IMR-90 (cell line): Measurements from ENCODE around the gene CST7. TPM values are rescaled to one million over a fixed set of nuclear protein-coding genes. Genes with fewer than 3 reads are reported as not detected.

Experiments
- ATAC-seq: fragments of 200-7000 bp; cut with Tn5 transposase; 2 replicates; pipeline ENCODE4 v1.9.1; 2020; ENCODE audit warnings: low read depth, mild to moderate bottlenecking, moderate library complexity
- BruUV-seq: library from RNA; stranded (reverse); fragments of 400-500 nt; replicated peaks from 2 replicates; lab custom pipeline; 2021; lab: Mats Ljungman, UMichigan
- CTCF ChIA-PET: fragments of 300-600 bp; formaldehyde crosslinking; extraction: SDS; loops from one replicate; lab custom pipeline; 2021; ENCODE audit warnings: antibody characterized with exemption; lab: Yijun Ruan, JAX
- POLR2A ChIA-PET: fragments of 300-600 bp; sonication (Branson Sonifier 250); formaldehyde crosslinking; loops from one replicate; lab custom pipeline; 2022; ENCODE audit warnings: antibody characterized with exemption; ENCODE audit not compliant: unreplicated experiment; lab: Charles Lee
- DNase-seq: peaks from one replicate; pipeline ENCODE4 v3.0.0; 2013
- H2AFZ ChIP-seq: replicated peaks from 2 replicates; pipeline ENCODE3; 2013; ENCODE audit warnings: low read length, mild to moderate bottlenecking; ENCODE audit not compliant: poor library complexity
- H2AK5ac ChIP-seq: 2 replicates; pipeline ENCODE4 v1.6.1; 2013; ENCODE audit warnings: low read depth, low read length, inconsistent platforms
- H2AK9ac ChIP-seq: replicated peaks from 2 replicates; pipeline ENCODE3; 2013; ENCODE audit warnings: mild to moderate bottlenecking, low read depth, low read length, moderate library complexity; ENCODE audit not compliant: poor library complexity
- H2BK120ac ChIP-seq: 2 replicates; pipeline ENCODE4 v1.6.1; 2013; ENCODE audit warnings: low read depth, low read length, inconsistent platforms
- H2BK15ac ChIP-seq: 3 replicates; pipeline ENCODE4 v1.6.1; 2013; ENCODE audit warnings: low read depth, low read length, inconsistent platforms
- H2BK20ac ChIP-seq: 2 replicates; pipeline ENCODE4 v1.6.1; 2013; ENCODE audit warnings: low read depth, mild to moderate bottlenecking, inconsistent platforms, low read length, moderate library complexity
- H2BK5ac ChIP-seq: 2 replicates; pipeline ENCODE4 v1.6.1; 2013; ENCODE audit warnings: mild to moderate bottlenecking, low read depth, low read length, inconsistent platforms; ENCODE audit not compliant: poor library complexity, severe bottlenecking
- H3K14ac ChIP-seq: replicated peaks from 2 replicates; pipeline ENCODE4 v1.6.1; 2013; ENCODE audit warnings: low read depth, low read length, inconsistent platforms
- H3K18ac ChIP-seq: 2 replicates; pipeline ENCODE4 v1.6.1; 2013; ENCODE audit warnings: low read depth, low read length, control low read depth
- H3K23ac ChIP-seq: 2 replicates; pipeline ENCODE4 v1.6.1; 2013; ENCODE audit warnings: low read depth, low read length, inconsistent platforms
- H3K27ac ChIP-seq: 2 replicates; pipeline ENCODE4 v1.5.1; 2013; ENCODE audit warnings: mild to moderate bottlenecking, control low read depth, low read length; ENCODE audit not compliant: insufficient read depth
- H3K27me3 ChIP-seq: 2 replicates; pipeline ENCODE4 v1.6.1; 2013; ENCODE audit warnings: low read length; ENCODE audit not compliant: control insufficient read depth, insufficient read depth
- H3K36me3 ChIP-seq: 2 replicates; pipeline ENCODE4 v1.6.1; 2013; ENCODE audit warnings: low read length, mixed read lengths; ENCODE audit not compliant: control insufficient read depth, insufficient read depth
- H3K4ac ChIP-seq: 2 replicates; pipeline ENCODE4 v1.6.1; 2013; ENCODE audit warnings: low read depth, low read length, inconsistent platforms
- H3K4me1 ChIP-seq: 2 replicates; pipeline ENCODE4 v1.6.1; 2013; ENCODE audit warnings: low read length, mixed read lengths; ENCODE audit not compliant: control insufficient read depth, insufficient read depth
- H3K4me2 ChIP-seq: 2 replicates; pipeline ENCODE4 v1.6.1; 2013; ENCODE audit warnings: low read depth, mild to moderate bottlenecking, control low read depth, low read length, moderate library complexity
- H3K4me3 ChIP-seq: 2 replicates; pipeline ENCODE4 v1.5.1; 2013; ENCODE audit warnings: low read depth, mild to moderate bottlenecking, control low read depth, low read length, moderate library complexity; ENCODE audit not compliant: insufficient read depth
- H3K56ac ChIP-seq: 2 replicates; pipeline ENCODE4 v1.6.1; 2013; ENCODE audit warnings: low read length, inconsistent platforms; ENCODE audit not compliant: insufficient read depth; ENCODE audit errors: extremely low read depth
- H3K79me1 ChIP-seq, 2 experiments: 2 replicates each; pipeline ENCODE4 v1.6.1; 2013; ENCODE audit warnings: low read length in 2 of 2, inconsistent platforms in 1 of 2, low read depth in 1 of 2
- H3K9ac ChIP-seq: 2 replicates; pipeline ENCODE4 v1.6.1; 2013; ENCODE audit warnings: low read depth, low read length, control low read depth
- H3K9me1 ChIP-seq: 2 replicates; pipeline ENCODE4 v1.6.1; 2013; ENCODE audit warnings: low read length, inconsistent platforms; ENCODE audit not compliant: insufficient read depth
- H3K9me3 ChIP-seq: 2 replicates; pipeline ENCODE4 v1.6.1; 2013; ENCODE audit warnings: low read length; ENCODE audit not compliant: control insufficient read depth, insufficient read depth
- H4K20me1 ChIP-seq: 2 replicates; pipeline ENCODE4 v1.6.1; 2013; ENCODE audit warnings: low read length, inconsistent platforms; ENCODE audit not compliant: insufficient read depth
- H4K5ac ChIP-seq: 2 replicates; pipeline ENCODE4 v1.6.1; 2013; ENCODE audit warnings: mild to moderate bottlenecking, low read depth, low read length, control low read depth
- H4K8ac ChIP-seq, 2 experiments: 2 replicates each; pipeline ENCODE4 v1.6.1; 2013; ENCODE audit warnings: low read depth in 2 of 2, low read length in 2 of 2, control low read depth in 1 of 2, inconsistent platforms in 1 of 2
- H4K91ac ChIP-seq: 2 replicates; pipeline ENCODE4 v1.6.1; 2013; ENCODE audit warnings: low read depth, low read length, inconsistent platforms; ENCODE audit not compliant: insufficient read depth
- CEBPB ChIP-seq: IDR thresholded peaks from 2 replicates; pipeline ENCODE4 v1.6.1; 2012; ENCODE audit warnings: low read depth, low read length, improper control_type of control experiment
- CHD1 ChIP-seq: IDR thresholded peaks from 2 replicates; pipeline ENCODE4 v1.6.1; 2012; ENCODE audit warnings: low read depth, low read length, improper control_type of control experiment
- FOS ChIP-seq: fragments of 150-350 bp; IDR thresholded peaks from 2 replicates; pipeline ENCODE4 v1.6.1; 2016; ENCODE audit warnings: low read depth, low read length
- MAFK ChIP-seq: IDR thresholded peaks from 2 replicates; pipeline ENCODE4 v1.6.1; 2012; ENCODE audit warnings: low read depth, low read length, improper control_type of control experiment
- MXI1 ChIP-seq: IDR thresholded peaks from 2 replicates; pipeline ENCODE4 v1.6.1; 2012; ENCODE audit warnings: low read depth, mild to moderate bottlenecking, low read length, moderate library complexity, borderline replicate concordance
- NFE2L2 ChIP-seq: fragments of 150-350 bp; IDR thresholded peaks from 2 replicates; pipeline ENCODE4 v1.6.1; 2016; ENCODE audit warnings: low read depth, mild to moderate bottlenecking, low read length
- POLR2A ChIP-seq: IDR thresholded peaks from 2 replicates; pipeline ENCODE4 v1.6.1; 2012; ENCODE audit warnings: mild to moderate bottlenecking, low read depth, low read length
- RAD21 ChIP-seq: IDR thresholded peaks from 2 replicates; pipeline ENCODE4 v1.6.1; 2012; ENCODE audit warnings: low read length, improper control_type of control experiment
- RFX5 ChIP-seq: IDR thresholded peaks from 2 replicates; pipeline ENCODE4 v1.8.0; 2012; ENCODE audit warnings: low read depth, mild to moderate bottlenecking, low read length, moderate library complexity
- USF2 ChIP-seq: fragments of 150-350 bp; IDR thresholded peaks from 2 replicates; pipeline ENCODE4 v1.6.1; 2017; ENCODE audit warnings: mild to moderate bottlenecking, antibody characterized with exemption, low read length, low read depth
- WGBS, 2 experiments: methylation state at CpG; one replicate each; pipeline versions ENCODE4 v1.1.5 to v1.1.7; 2013; ENCODE audit warnings: missing lambda C conversion rate in 2 of 2; ENCODE audit not compliant: insufficient read length in 1 of 2; ENCODE audit errors: extremely low coverage in 2 of 2; 5-methylcytosine and 5-hydroxymethylcytosine counted together
- dilution Hi-C: fragments of 300-500 bp; cut with HindIII; formaldehyde crosslinking; loops from one replicate; pipeline ENCODE4 v1.14.3; 2018; ENCODE audit warnings: low sequenced_read_pairs; ENCODE audit not compliant: unreplicated experiment
- in situ Hi-C: fragments of 300-500 bp; cut with MboI; formaldehyde crosslinking; loops from 3 replicates; pipeline ENCODE4 v1.14.3; 2019; ENCODE audit warnings: low sequenced_read_pairs, inconsistent platforms, mixed read lengths
- intact Hi-C: fragments of 100-400 bp; cut with micrococcal nuclease; formaldehyde crosslinking; loops from 2 replicates; pipeline ENCODE4 v1.10.0; 2022
- polyA plus RNA-seq, 3 experiments: library from polyadenylated mRNA; depleted of rRNA; stranded (reverse); fragments of >200 nt; gene quantifications; 2 replicates each; pipeline ENCODE4 v1.2.3, GENCODE V29; 2012; ENCODE audit warnings: low replicate concordance in 1 of 3
- total RNA-seq: library from RNA; depleted of rRNA; stranded (reverse); fragments of >200 nt; gene quantifications from 2 replicates; pipeline ENCODE4 v1.2.3, GENCODE V29; 2012

The CST7 gene
- total and polyA plus RNA-seq, 2 of the 4 experiments (the other 2 are of a cell fraction): not detected

DNA sequence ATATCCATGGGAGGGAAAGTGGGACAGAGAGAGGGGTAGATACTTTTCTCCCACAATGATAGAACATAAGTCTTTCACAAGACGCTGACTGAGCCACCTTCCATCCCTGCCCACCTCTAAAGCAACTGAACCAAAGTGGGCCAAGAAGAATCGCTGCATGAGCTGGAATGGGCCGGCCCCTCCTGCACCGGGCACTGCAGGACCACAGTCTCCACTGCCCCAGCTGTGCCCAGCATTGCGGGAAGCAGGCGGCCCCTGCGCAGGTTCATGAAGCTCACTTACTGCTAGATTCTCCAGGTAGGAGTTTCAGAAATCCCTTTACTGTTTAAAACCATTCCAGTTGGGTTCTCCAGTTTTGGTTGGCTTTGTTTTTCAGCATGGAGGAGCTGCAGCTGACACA is 32.0 kb upstream of the CST7 start:
- no peak overlapping the region for H3K27ac ChIP-seq
- no peak overlapping the region for H4K91ac ChIP-seq
- no peak overlapping the region for H3K14ac ChIP-seq
- DNase-seq: no peak
- H3K4ac ChIP-seq: no peak overlapping the region
- no peaks in the 10 kb centered on the region for H3K4me1 ChIP-seq
- no peak overlapping the region for H3K4me2 ChIP-seq
- H3K36me3 ChIP-seq: no peaks in the 10 kb centered on the region
- H3K9me1 ChIP-seq: no peaks in the 10 kb centered on the region
- H3K18ac ChIP-seq: no peak overlapping the region
- H3K4me3 ChIP-seq: no peak overlapping the region
- no peak for TF ChIP-seq NFE2L2
- no peak for TF ChIP-seq MAFK
- TF ChIP-seq CEBPB: no peak
- TF ChIP-seq CHD1: no peak
- TF ChIP-seq RAD21: no peak
- TF ChIP-seq MXI1: no peak
- no peak for TF ChIP-seq POLR2A
- no peak for TF ChIP-seq USF2
- TF ChIP-seq FOS: no peak
- TF ChIP-seq RFX5: no peak
- no peak overlapping the region for H2AK5ac ChIP-seq
- H3K9me3 ChIP-seq: no peaks in the 10 kb centered on the region
- 89% methylated on average over 5 of the region's 7 CpGs; no CpG with 5 or more reads in 1 of the 2 experiments for WGBS, 2 experiments
- H2BK15ac ChIP-seq: no peak overlapping the region
- BruUV-seq: no TSS peak
- intact Hi-C loops: no loop called here
- ChIA-PET CTCF (no interaction called here), POLR2A (no interaction called here)
- H2BK20ac ChIP-seq: no peak overlapping the region
- H2AK9ac ChIP-seq: no peak overlapping the region
- H4K5ac ChIP-seq: no peak overlapping the region
- H2AFZ ChIP-seq: no peak overlapping the region
- dilution Hi-C loops: no loop called here
- in situ Hi-C loops: loop anchor here (5.0 to 25.0 kb wide), 2 partner anchors 755 to 980 kb away; no protein-coding TSS in a partner anchor
- no peak overlapping the region for H3K23ac ChIP-seq
- no peak overlapping the region for H3K56ac ChIP-seq
- no peaks in the 10 kb centered on the region for H3K79me1 ChIP-seq
- H4K8ac ChIP-seq: no peak overlapping the region
- no peak overlapping the region for H2BK120ac ChIP-seq
- ATAC-seq: no peak
- H3K9ac ChIP-seq: no peak overlapping the region
- H4K20me1 ChIP-seq: no peaks in the 10 kb centered on the region
- no peak overlapping the region for H2BK5ac ChIP-seq
- H3K27me3 ChIP-seq: peaks cover 20% of the 10 kb centered on the region; the same call in 1 of the 2 replicates
